ENCODE results near the gene GGA2. TPM values are rescaled to one million over a fixed set of nuclear protein-coding genes. Genes with fewer than 3 reads are reported as not detected.
"Not testable (repeated sequence)": the region's sequence is repeated elsewhere in the genome, so short reads cannot be mapped to it uniquely, and the experiment has no call there.

GGA2 gene
- total RNA-seq, 4 donors from 2014 or later, result 36.5 to 50.5 (median 41.5) TPM

- Histone ChIP-seq H3K9me3 (no peaks in the 10 kb centered on the region), H3K36me3 (peaks cover 0 to 100% of the 10 kb centered on the region in 2 donors), H3K27me3 (no peaks in the 10 kb centered on the region), H3K4me1 (no peaks in the 10 kb centered on the region), H3K27ac (no peak overlapping the region), H3K4me3 (no peak overlapping the region)
- TF ChIP-seq, protein P1, sequence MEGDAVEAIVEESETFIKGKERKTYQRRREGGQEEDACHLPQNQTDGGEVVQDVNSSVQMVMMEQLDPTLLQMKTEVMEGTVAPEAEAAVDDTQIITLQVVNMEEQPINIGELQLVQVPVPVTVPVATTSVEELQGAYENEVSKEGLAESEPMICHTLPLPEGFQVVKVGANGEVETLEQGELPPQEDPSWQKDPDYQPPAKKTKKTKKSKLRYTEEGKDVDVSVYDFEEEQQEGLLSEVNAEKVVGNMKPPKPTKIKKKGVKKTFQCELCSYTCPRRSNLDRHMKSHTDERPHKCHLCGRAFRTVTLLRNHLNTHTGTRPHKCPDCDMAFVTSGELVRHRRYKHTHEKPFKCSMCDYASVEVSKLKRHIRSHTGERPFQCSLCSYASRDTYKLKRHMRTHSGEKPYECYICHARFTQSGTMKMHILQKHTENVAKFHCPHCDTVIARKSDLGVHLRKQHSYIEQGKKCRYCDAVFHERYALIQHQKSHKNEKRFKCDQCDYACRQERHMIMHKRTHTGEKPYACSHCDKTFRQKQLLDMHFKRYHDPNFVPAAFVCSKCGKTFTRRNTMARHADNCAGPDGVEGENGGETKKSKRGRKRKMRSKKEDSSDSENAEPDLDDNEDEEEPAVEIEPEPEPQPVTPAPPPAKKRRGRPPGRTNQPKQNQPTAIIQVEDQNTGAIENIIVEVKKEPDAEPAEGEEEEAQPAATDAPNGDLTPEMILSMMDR (IDR thresholded peaks at IDR 0.05), result no peak
- TF ChIP-seq EP300 (IDR thresholded peaks at IDR 0.05) (no peak), POLR2AphosphoS5 (IDR thresholded peaks at IDR 0.05) (no peak), POLR2A (IDR thresholded peaks at IDR 0.05) (no peak)
- ATAC-seq, result no peak
- WGBS, 2 donors (ENCODE audit: low coverage in 1 of 2), result 68 to 78% methylated on average over 7 to 8 of the region's 8 CpGs
These were observed 25.6 kb downstream of the GGA2 start for GRCh38 chr16:23484510-23485256.

DNA sequence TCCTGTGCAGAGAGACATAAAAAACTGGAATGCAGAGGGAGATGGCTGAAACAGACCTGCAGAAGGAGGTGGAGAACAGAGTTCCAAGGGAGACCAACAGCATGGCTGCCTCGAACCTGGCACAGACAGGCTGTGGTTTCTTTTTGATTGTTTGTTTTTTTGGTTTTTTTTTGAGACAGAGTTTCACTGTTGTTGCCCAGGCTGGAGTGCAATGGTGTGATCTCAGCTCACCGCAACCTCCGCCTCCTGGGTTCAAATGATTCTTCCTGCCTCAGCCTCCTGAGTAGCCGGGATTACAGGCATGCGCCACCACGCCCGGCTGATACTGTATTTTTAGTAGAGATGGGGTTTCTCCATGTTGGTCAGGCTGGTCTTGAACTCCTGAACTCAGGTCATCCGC is 26.8 kb downstream of the GGA2 start:
- H3K4me1 ChIP-seq, H3K27me3 ChIP-seq, H3K27ac ChIP-seq, H3K4me3 ChIP-seq, H3K9me3 ChIP-seq, ATAC-seq: not testable (repeated sequence)
- 76 to 88% methylated on average over 1 to 6 of the region's 8 CpGs for WGBS, 2 donors (ENCODE audit: low coverage in 1 of 2)
- H3K36me3 ChIP-seq, result peaks cover 0 to 100% of the 10 kb centered on the region in 2 donors

GRCh38 chr16:23482778-23483177 is 27.5 kb downstream of the GGA2 start:
- Histone ChIP-seq H3K27ac (no peak overlapping the region), H3K36me3 (peaks cover 0 to 100% of the 10 kb centered on the region in 2 donors), H3K4me1 (no peaks in the 10 kb centered on the region), H3K27me3 (no peaks in the 10 kb centered on the region), H3K4me3 (no peak overlapping the region), H3K9me3 (no peaks in the 10 kb centered on the region)
- no peak for ATAC-seq
- TF ChIP-seq, protein P1 (IDR thresholded peaks at IDR 0.05), result no peak
- 63 to 92% methylated on average over 2 to 4 of the region's 14 CpGs for WGBS, 2 donors (ENCODE audit: low coverage in 1 of 2)

GRCh38 chr16:23480257-23480656 is 30.0 kb downstream of the GGA2 start:
- Histone ChIP-seq H3K27me3 (no peaks in the 10 kb centered on the region), H3K9me3 (no peaks in the 10 kb centered on the region), H3K36me3 (peaks cover 0 to 100% of the 10 kb centered on the region in 2 donors), H3K4me3 (no peak overlapping the region), H3K27ac (no peak overlapping the region), H3K4me1 (no peaks in the 10 kb centered on the region)
- WGBS, 2 donors (ENCODE audit: low coverage in 1 of 2), result 87% methylated on average over 3 of the region's 4 CpGs; no CpG with 5 or more reads in 1 of the 2 donors
- no peak for ATAC-seq
- TF ChIP-seq POLR2A (IDR thresholded peaks at IDR 0.05) (no peak), EP300 (IDR thresholded peaks at IDR 0.05) (no peak), POLR2AphosphoS5 (IDR thresholded peaks at IDR 0.05) (no peak)
- TF ChIP-seq, protein P1 (IDR thresholded peaks at IDR 0.05), result no peak

- Histone ChIP-seq H3K9me3 (no peaks in the 10 kb centered on the region), H3K4me1 (no peaks in the 10 kb centered on the region), H3K4me3 (no peak overlapping the region), H3K27ac (no peak overlapping the region), H3K36me3 (peaks cover 0 to 100% of the 10 kb centered on the region in 2 donors), H3K27me3 (no peaks in the 10 kb centered on the region)
- ATAC-seq, result no peak
- TF ChIP-seq, protein P1 (IDR thresholded peaks at IDR 0.05), result no peak
- TF ChIP-seq EP300 (IDR thresholded peaks at IDR 0.05) (no peak), POLR2AphosphoS5 (IDR thresholded peaks at IDR 0.05) (no peak), POLR2A (IDR thresholded peaks at IDR 0.05) (no peak)
- WGBS, 2 donors (ENCODE audit: low coverage in 1 of 2), result 86% methylated on average over 2 of the region's 3 CpGs; no CpG with 5 or more reads in 1 of the 2 donors
These were observed 31.2 kb downstream of the GGA2 start for GRCh38 chr16:23479138-23479537.

Data from gastroesophageal sphincter (tissue), 4 donors.